Endothelial cell of umbilical vein (primary cell): Measurements from ENCODE around the gene TPCN2. TPM values are rescaled to one million over a fixed set of nuclear protein-coding genes. Genes with fewer than 3 reads are reported as not detected.

Experiments used
- BruUV-seq: library from RNA; stranded (reverse); fragments of 400-500 nt; replicated peaks from 2 replicates; lab custom pipeline; 2021; lab: Mats Ljungman, UMichigan
- CTCF ChIA-PET: fragments of 300-600, 350-600 bp; sonication (Branson Sonifier 250); formaldehyde crosslinking; loops from one replicate; lab custom pipeline; 2021; ENCODE audit warnings: antibody characterized with exemption, inconsistent platforms; lab: Charles Lee
- POLR2A ChIA-PET: fragments of 300-600, 350-600 bp; sonication (Branson Sonifier 250); formaldehyde crosslinking; loops from one replicate; lab custom pipeline; 2021; ENCODE audit warnings: antibody characterized with exemption, inconsistent platforms; lab: Charles Lee
- DNase-seq: peaks from one replicate; pipeline ENCODE4 v3.0.0-alpha.2; 2011; ENCODE audit warnings: low read depth, low spot score
- FAIRE-seq: peaks from 2 replicates; lab custom pipeline; 2011; peaks lifted over from hg19 to GRCh38; lab: Jason Lieb, UNC
- H2AFZ ChIP-seq: 2 replicates; pipeline ENCODE4 v1.6.0; 2012; ENCODE audit warnings: low read depth, low read length, control low read depth, inconsistent platforms
- H3K27ac ChIP-seq: 2 replicates; pipeline ENCODE4 v1.5.1; 2011; ENCODE audit warnings: low read depth, mild to moderate bottlenecking, control low read depth, low read length, moderate library complexity; ENCODE audit not compliant: insufficient read depth
- H3K27me3 ChIP-seq, 2 experiments: 2 replicates each; pipeline versions ENCODE4 v1.6.0 to v1.6.1; 2011; ENCODE audit warnings: low read length in 2 of 2, mixed read lengths in 1 of 2; ENCODE audit not compliant: control insufficient read depth in 2 of 2, insufficient read depth in 2 of 2
- H3K36me3 ChIP-seq, 2 experiments: 2 replicates in 1 of 2; 3 replicates in 1 of 2; pipeline ENCODE4 v1.5.1; 2011; ENCODE audit warnings: low read length in 2 of 2, mild to moderate bottlenecking in 1 of 2, moderate library complexity in 1 of 2; ENCODE audit not compliant: control insufficient read depth in 2 of 2, insufficient read depth in 2 of 2; ENCODE audit errors: extremely low read depth in 1 of 2
- H3K4me1 ChIP-seq: 3 replicates; pipeline ENCODE4 v1.5.1; 2011; ENCODE audit warnings: mild to moderate bottlenecking, low read length; ENCODE audit not compliant: control insufficient read depth, insufficient read depth; ENCODE audit errors: extremely low read depth
- H3K4me2 ChIP-seq: 2 replicates; pipeline ENCODE4 v1.6.1; 2011; ENCODE audit warnings: low read length, control low read depth, mixed read lengths; ENCODE audit not compliant: insufficient read depth
- H3K4me3 ChIP-seq, 3 experiments: fragments of 200-600 bp in 1 of 3; sonication (generic), shearing (Covaris generic) in 1 of 3; replicated peaks in 1 of 3; 2 replicates each; pipeline ENCODE4 v1.5.1; 2011 to 2016; ENCODE audit warnings: control low read depth in 3 of 3, low read length in 3 of 3, mild to moderate bottlenecking in 2 of 3, inconsistent platforms in 1 of 3, low read depth in 1 of 3, moderate library complexity in 1 of 3; ENCODE audit not compliant: insufficient read depth in 1 of 3
- H3K79me2 ChIP-seq: 2 replicates; pipeline ENCODE4 v1.6.0; 2012; ENCODE audit warnings: low read length, inconsistent platforms; ENCODE audit not compliant: control insufficient read depth, insufficient read depth
- H3K9ac ChIP-seq: replicated peaks from 2 replicates; pipeline ENCODE3; 2011; ENCODE audit warnings: low read length, control low read depth; ENCODE audit not compliant: insufficient read depth; ENCODE audit errors: extremely low read depth
- H3K9me1 ChIP-seq: replicated peaks from 3 replicates; pipeline ENCODE4 v1.6.0; 2011; ENCODE audit warnings: mild to moderate bottlenecking, low read length; ENCODE audit not compliant: control insufficient read depth, insufficient read depth; ENCODE audit errors: extremely low read depth
- H3K9me3 ChIP-seq: replicated peaks from 2 replicates; pipeline ENCODE4 v1.5.1; 2012; ENCODE audit warnings: low read length, inconsistent platforms; ENCODE audit not compliant: control insufficient read depth, insufficient read depth
- H4K20me1 ChIP-seq: replicated peaks from 2 replicates; pipeline ENCODE3; 2011; ENCODE audit warnings: mild to moderate bottlenecking, low read length; ENCODE audit not compliant: control insufficient read depth, insufficient read depth; ENCODE audit errors: extremely low read depth
- EZH2 ChIP-seq: IDR thresholded peaks from 2 replicates; pipeline ENCODE4 v1.6.1; 2012; ENCODE audit warnings: borderline replicate concordance, low read depth, mild to moderate bottlenecking, moderate library complexity, low read length, inconsistent platforms; ENCODE audit not compliant: severe bottlenecking
- FOS ChIP-seq: IDR thresholded peaks from 2 replicates; pipeline ENCODE4 v1.6.1; 2011; ENCODE audit warnings: mild to moderate bottlenecking, low read length, moderate library complexity, borderline replicate concordance; ENCODE audit not compliant: insufficient read depth
- GATA2 ChIP-seq: IDR thresholded peaks from 2 replicates; pipeline ENCODE4 v1.7.0; 2011; ENCODE audit warnings: low read depth, mild to moderate bottlenecking, moderate library complexity, mixed read lengths, low read length; ENCODE audit not compliant: insufficient read length, insufficient read depth
- JUN ChIP-seq: IDR thresholded peaks from 2 replicates; pipeline ENCODE4 v1.6.1; 2011; ENCODE audit warnings: borderline replicate concordance, low read depth; ENCODE audit not compliant: insufficient read length, insufficient read depth
- MYC ChIP-seq: IDR thresholded peaks from one replicate; pipeline ENCODE4 v1.6.1; 2011; ENCODE audit warnings: mild to moderate bottlenecking, low read depth, low read length
- POLR2A ChIP-seq: IDR thresholded peaks from 2 replicates; pipeline ENCODE4 v1.6.1; 2012; ENCODE audit warnings: low read depth, mild to moderate bottlenecking, control low read depth, low read length
- POLR2AphosphoS5 ChIP-seq: IDR thresholded peaks from 2 replicates; pipeline ENCODE4 v1.6.1; 2012; ENCODE audit warnings: low read depth, mild to moderate bottlenecking, control low read depth, low read length, moderate library complexity; ENCODE audit not compliant: insufficient read depth
- dilution Hi-C: fragments of 300-500 bp; cut with MboI; formaldehyde crosslinking; loops from one replicate; pipeline ENCODE4 v1.15.0; 2019; ENCODE audit warnings: low sequenced_read_pairs; ENCODE audit not compliant: extremely low pct_ligation_motif_present
- intact Hi-C: fragments of 100-400 bp; cut with micrococcal nuclease; formaldehyde crosslinking; loops from one replicate; pipeline ENCODE4 v1.10.0; 2022
- polyA plus RNA-seq, 4 experiments: library from polyadenylated mRNA; depleted of rRNA in 3 of 4; stranded (reverse) in 3 of 4; unstranded in 1 of 4; fragments of >200 nt; gene quantifications; 2 replicates each; pipeline versions ENCODE4 v1.2.1 to v1.2.3, GENCODE V29; 2011 to 2012; ENCODE audit warnings: missing spikeins in 1 of 4
- total RNA-seq: library from RNA; stranded (reverse); gene quantifications from 2 replicates; pipeline ENCODE4 v1.2.3, GENCODE V29; 2021
- TF ChIP-seq, protein P1 (sequence below): IDR thresholded peaks from 2 replicates; pipeline ENCODE4 v1.6.1; 2011; ENCODE audit not compliant: insufficient read depth, insufficient read length
- TF ChIP-seq, protein P2 (sequence below), 2 donors: IDR thresholded peaks; 1 replicate in 1 of 2; 2 replicates in 1 of 2; pipeline ENCODE4 v1.5.1; 2011; ENCODE audit warnings: low read length in 2 of 2, mild to moderate bottlenecking in 2 of 2, moderate library complexity in 2 of 2, control low read depth in 1 of 2, inconsistent platforms in 1 of 2, low read depth in 1 of 2; ENCODE audit not compliant: insufficient read depth in 1 of 2; ENCODE audit errors: extremely low read depth in 1 of 2

Gene TPCN2
- total and polyA plus RNA-seq, 2 donors (not counting 3 experiments of a cell fraction or from before 2014, with no cell fraction given) = 10.3 to 13.4 TPM

DNA sequence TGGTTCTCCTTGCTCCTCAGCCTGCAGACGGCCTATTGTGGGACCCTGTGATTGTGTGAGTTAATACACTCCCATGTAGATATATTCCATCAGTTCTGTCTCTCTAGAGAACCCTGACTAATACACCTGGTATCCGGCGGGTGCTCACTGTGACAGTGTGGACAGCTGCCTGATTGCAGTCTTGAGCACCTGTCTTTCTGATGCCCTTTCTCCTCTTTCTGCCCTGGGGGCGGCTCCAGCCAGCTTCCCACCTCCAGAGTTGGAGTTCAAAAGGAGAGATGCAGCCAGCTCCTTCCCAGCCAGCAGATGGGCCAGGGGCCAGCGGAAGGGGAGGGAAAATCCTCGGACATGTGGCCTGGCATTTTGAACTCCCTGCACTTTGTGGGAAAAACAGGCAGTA, 122.0 kb downstream of the TPCN2 start:
- FAIRE-seq = no peak
- Histone ChIP-seq H3K79me2 (no peaks in the 10 kb centered on the region), H3K36me3 (no peaks in the 10 kb centered on the region), H3K27me3 (peaks cover 4% of the 10 kb centered on the region in 2 experiments), H3K9me1 (no peaks in the 10 kb centered on the region), H2AFZ (no peak overlapping the region), H3K9me3 (no peaks in the 10 kb centered on the region), H3K4me1 (peaks cover 7% of the 10 kb centered on the region), H3K27ac (no peak overlapping the region), H3K9ac (no peak overlapping the region), H3K4me2 (no peak overlapping the region), H3K4me3 (no peak overlapping the region), H4K20me1 (no peaks in the 10 kb centered on the region)
- no TSS peak for BruUV-seq
- ChIA-PET POLR2A (no interaction called here), CTCF (interaction anchor here (1.8 kb wide), 1 partner anchor 39 kb away, joined by 7 read pairs; no protein-coding TSS in a partner anchor)
- DNase-seq = no peak
- dilution Hi-C loops = no loop called here
- intact Hi-C loops = no loop called here
- TF ChIP-seq, protein P1, sequence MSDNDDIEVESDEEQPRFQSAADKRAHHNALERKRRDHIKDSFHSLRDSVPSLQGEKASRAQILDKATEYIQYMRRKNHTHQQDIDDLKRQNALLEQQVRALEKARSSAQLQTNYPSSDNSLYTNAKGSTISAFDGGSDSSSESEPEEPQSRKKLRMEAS = no peak
- TF ChIP-seq GATA2 (no peak), POLR2AphosphoS5 (no peak), JUN (no peak), FOS (no peak), EZH2 (no peak), MYC (no peak), POLR2A (no peak)
- TF ChIP-seq, protein P2, sequence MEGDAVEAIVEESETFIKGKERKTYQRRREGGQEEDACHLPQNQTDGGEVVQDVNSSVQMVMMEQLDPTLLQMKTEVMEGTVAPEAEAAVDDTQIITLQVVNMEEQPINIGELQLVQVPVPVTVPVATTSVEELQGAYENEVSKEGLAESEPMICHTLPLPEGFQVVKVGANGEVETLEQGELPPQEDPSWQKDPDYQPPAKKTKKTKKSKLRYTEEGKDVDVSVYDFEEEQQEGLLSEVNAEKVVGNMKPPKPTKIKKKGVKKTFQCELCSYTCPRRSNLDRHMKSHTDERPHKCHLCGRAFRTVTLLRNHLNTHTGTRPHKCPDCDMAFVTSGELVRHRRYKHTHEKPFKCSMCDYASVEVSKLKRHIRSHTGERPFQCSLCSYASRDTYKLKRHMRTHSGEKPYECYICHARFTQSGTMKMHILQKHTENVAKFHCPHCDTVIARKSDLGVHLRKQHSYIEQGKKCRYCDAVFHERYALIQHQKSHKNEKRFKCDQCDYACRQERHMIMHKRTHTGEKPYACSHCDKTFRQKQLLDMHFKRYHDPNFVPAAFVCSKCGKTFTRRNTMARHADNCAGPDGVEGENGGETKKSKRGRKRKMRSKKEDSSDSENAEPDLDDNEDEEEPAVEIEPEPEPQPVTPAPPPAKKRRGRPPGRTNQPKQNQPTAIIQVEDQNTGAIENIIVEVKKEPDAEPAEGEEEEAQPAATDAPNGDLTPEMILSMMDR (IDR thresholded peaks at IDR 0.05; ENCODE audit: extremely low read depth in 1 of 2, insufficient read depth in 1 of 2, low read depth in 1 of 2, low read length in 2 of 2) = no peak
